Kidney epithelial cell (primary cell): ENCODE data around the gene TRABD2A. TPM values are rescaled to one million over a fixed set of nuclear protein-coding genes. Genes with fewer than 3 reads are reported as not detected.

Experiments used
- DNase-seq: peaks from one replicate; pipeline ENCODE4 v3.0.0-alpha.2; 2010; ENCODE audit warnings: low read depth
- H3K27me3 ChIP-seq: 2 replicates; pipeline ENCODE4 v1.6.0; 2011; ENCODE audit warnings: low read length; ENCODE audit not compliant: control insufficient read depth, insufficient read depth
- H3K36me3 ChIP-seq: 2 replicates; pipeline ENCODE4 v1.5.1; 2011; ENCODE audit warnings: low read length; ENCODE audit not compliant: control insufficient read depth, insufficient read depth
- H3K4me3 ChIP-seq: 2 replicates; pipeline ENCODE4 v1.5.1; 2011; ENCODE audit warnings: low read depth, mild to moderate bottlenecking, control low read depth, low read length
- total RNA-seq: library from RNA; depleted of rRNA; stranded (reverse); fragments of >200 nt; gene quantifications from 2 replicates; pipeline ENCODE4 v1.2.3, GENCODE V29; 2015
- TF ChIP-seq, protein P1 (sequence below): IDR thresholded peaks from 2 replicates; pipeline ENCODE4 v1.5.1; 2011; ENCODE audit warnings: mild to moderate bottlenecking, moderate library complexity, low read length, control low read depth, inconsistent platforms; ENCODE audit not compliant: insufficient read depth, poor library complexity, severe bottlenecking

TRABD2A gene
- total RNA-seq, 1 donor from 2014 or later = 0.50 TPM

DNA sequence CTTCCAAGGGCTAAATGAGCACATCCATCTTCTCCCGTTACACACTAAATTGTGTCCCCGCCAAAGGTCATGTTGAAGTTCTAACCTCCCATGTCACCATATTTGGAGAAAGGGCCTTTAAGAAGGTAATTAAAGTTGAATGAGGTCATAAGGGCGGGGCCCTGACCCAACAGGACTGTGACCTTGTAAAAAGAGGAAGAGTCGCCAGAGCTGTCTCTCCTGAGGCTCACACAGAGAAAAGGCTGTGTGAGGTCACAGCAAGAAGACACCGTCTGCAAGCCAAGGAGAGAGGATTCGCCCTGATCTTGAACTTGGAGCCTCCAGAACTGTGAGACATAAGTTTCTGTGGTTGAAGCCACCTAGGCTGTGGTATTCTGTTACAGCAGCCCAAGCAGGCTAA is 24.1 kb downstream of the TRABD2A start:
- TF ChIP-seq, protein P1, sequence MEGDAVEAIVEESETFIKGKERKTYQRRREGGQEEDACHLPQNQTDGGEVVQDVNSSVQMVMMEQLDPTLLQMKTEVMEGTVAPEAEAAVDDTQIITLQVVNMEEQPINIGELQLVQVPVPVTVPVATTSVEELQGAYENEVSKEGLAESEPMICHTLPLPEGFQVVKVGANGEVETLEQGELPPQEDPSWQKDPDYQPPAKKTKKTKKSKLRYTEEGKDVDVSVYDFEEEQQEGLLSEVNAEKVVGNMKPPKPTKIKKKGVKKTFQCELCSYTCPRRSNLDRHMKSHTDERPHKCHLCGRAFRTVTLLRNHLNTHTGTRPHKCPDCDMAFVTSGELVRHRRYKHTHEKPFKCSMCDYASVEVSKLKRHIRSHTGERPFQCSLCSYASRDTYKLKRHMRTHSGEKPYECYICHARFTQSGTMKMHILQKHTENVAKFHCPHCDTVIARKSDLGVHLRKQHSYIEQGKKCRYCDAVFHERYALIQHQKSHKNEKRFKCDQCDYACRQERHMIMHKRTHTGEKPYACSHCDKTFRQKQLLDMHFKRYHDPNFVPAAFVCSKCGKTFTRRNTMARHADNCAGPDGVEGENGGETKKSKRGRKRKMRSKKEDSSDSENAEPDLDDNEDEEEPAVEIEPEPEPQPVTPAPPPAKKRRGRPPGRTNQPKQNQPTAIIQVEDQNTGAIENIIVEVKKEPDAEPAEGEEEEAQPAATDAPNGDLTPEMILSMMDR = no peak
- no peak overlapping the region for H3K4me3 ChIP-seq
- no peaks in the 10 kb centered on the region for H3K36me3 ChIP-seq
- DNase-seq = no peak
- H3K27me3 ChIP-seq = peaks cover 3% of the 10 kb centered on the region

DNA sequence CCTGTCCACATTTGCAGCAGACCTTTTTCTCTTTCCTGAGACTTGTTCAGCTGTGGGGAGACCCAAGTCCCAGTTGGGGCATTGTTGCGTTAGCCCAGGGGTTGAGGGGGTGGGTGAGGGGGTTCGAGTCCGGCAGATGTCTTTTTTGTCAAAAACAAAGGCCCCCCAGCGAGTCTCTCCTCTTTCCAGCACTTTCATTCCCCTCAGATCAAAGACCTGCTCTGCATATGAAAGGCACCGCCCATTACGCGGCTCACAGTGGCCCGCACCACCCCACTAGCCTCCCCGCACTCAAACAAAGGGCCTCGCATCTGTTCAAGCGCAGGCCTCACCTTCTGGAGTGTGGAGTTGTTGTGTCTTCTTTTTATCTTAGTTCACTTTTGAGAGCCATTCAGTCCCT is 25.2 kb downstream of the TRABD2A start:
- no peaks in the 10 kb centered on the region for H3K36me3 ChIP-seq
- TF ChIP-seq, protein P1 = no peak
- no peak for DNase-seq
- no peak overlapping the region for H3K4me3 ChIP-seq
- peaks cover 1% of the 10 kb centered on the region for H3K27me3 ChIP-seq

DNA sequence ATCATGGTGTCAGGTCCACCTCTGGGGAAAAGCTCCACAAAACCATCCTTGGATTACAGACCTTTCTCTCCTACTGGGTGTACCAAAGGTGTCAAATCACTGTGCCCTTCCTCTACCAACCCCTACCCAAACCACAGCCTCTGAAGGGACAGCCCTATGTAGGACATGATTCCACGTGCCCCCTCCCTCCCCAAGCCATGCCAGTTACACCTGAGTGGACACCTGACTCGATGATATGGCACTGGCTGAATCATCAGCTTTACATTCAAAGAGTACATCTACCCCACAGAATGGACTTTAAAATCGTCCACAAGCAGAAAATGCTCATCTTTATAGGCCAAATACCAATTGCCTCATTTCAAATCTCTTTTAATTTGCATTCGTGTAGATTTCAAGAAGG is 26.0 kb downstream of the TRABD2A start:
- no peaks in the 10 kb centered on the region for H3K27me3 ChIP-seq
- no peak for DNase-seq
- no peaks in the 10 kb centered on the region for H3K36me3 ChIP-seq
- H3K4me3 ChIP-seq = no peak overlapping the region
- TF ChIP-seq, protein P1 = no peak

DNA sequence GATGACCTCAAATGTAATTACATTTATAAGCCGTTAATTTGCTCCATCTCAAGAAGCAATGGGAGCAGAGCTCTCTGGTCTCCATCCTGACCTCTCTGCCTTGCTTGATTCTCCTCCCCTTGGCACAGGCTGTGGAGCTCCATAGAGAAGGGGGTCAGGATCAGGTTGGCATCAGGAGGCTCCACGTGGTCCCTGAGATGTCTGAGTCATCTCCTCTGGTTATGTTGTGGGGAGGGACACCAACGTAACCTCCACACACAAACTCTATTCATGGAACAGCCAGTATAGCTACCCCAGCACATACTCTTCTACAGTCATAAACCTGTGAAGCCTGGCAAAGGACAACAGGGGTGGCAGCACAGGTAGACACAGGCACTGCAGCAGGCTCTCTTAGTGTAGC is 29.0 kb downstream of the TRABD2A start:
- no peaks in the 10 kb centered on the region for H3K36me3 ChIP-seq
- no peaks in the 10 kb centered on the region for H3K27me3 ChIP-seq
- TF ChIP-seq, protein P1 = no peak
- no peak for DNase-seq
- H3K4me3 ChIP-seq = no peak overlapping the region

DNA sequence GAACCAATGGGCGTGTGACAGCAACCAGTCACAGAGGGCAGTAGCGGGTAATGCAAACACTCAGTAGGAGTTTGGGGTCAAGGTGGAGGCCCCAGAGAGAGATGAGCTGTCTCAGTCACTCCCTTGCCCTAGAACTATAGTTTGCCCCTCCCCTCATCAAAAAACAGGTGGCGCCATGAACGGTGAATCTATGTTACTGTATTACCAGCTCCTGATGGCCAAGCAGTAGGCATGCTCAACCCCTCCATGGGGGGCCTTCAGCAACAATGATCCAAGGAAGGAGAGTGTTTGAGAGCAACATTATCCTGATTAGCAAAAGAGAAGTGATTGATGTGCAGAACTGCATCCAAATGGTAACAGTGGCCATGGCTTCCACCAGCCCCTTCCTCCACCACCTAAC is 30.4 kb downstream of the TRABD2A start:
- no peak for DNase-seq
- H3K4me3 ChIP-seq = no peak overlapping the region
- no peaks in the 10 kb centered on the region for H3K36me3 ChIP-seq
- H3K27me3 ChIP-seq = no peaks in the 10 kb centered on the region
- TF ChIP-seq, protein P1 = no peak

DNA sequence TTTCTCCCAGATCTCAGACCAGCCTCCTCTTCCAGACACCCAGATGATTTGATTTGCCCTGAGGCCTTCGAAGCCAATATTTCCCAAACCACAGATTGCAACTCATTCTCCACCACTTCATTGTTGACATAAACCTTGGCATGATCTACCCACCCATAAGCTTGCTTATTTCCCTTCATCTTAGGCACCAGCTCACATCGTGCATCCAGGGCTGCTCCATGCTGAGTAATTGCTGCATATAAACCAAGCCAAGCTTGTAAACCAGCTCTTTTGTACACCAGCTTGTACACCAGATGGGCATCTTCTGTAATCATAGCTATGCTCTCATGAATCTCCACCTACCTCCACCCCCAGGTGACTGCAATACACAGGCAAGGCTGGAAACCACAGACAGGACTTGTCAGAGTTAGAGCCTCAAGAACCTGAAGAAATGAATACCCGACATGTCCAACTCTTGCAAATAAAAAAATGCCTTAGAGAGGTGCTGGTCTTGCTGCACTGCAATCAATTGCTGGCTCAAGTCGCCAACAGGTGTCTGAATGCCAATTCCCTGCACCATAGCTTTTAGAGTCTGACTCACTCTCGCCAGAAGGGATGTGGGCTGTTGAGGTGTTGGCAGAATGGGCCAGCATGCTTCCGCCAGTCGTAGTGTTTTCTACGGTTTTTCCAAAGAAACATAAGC is 31.5 kb downstream of the TRABD2A start:
- Histone ChIP-seq H3K4me3 (no peak overlapping the region), H3K36me3 (no peaks in the 10 kb centered on the region), H3K27me3 (no peaks in the 10 kb centered on the region)
- DNase-seq = no peak
- TF ChIP-seq, protein P1 = no peak
